Erythroblast (primary cell): ENCODE results near the gene APBB2.

Source experiments
- DNase-seq, 2 experiments: peaks; one replicate each; lab custom pipeline; 2025; lab: John Stamatoyannopoulos, UW
- GATA1 ChIP-seq: IDR thresholded peaks from 2 replicates; pipeline ENCODE4 v1.6.1; 2011; ENCODE audit warnings: low read depth, mild to moderate bottlenecking, control low read depth, low read length, moderate library complexity
- POLR2A ChIP-seq: IDR thresholded peaks from 2 replicates; pipeline ENCODE4 v1.6.1; 2011; ENCODE audit warnings: mild to moderate bottlenecking, low read length

The APBB2 gene

DNA sequence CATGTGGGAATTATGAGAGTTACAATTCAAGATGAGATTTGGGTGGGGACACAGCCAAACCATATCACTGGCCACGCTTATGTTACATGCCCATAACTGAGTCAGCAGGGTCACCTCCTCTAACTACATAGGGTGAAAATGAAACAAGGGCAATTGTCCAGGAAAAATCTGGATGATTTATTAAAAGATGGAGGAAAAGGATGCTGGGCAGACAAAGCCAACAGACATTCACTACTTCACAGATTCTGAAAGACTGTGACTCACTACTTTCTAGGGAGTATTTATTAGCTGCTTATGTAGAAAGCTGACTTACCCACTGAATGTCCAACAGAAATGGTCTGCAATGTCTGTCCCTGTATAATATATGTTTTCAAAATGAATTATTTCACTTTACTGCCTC lies 72.4 kb downstream of the APBB2 start:
- no peak for DNase-seq
- no peak for TF ChIP-seq POLR2A
- no peak for TF ChIP-seq GATA1

DNA sequence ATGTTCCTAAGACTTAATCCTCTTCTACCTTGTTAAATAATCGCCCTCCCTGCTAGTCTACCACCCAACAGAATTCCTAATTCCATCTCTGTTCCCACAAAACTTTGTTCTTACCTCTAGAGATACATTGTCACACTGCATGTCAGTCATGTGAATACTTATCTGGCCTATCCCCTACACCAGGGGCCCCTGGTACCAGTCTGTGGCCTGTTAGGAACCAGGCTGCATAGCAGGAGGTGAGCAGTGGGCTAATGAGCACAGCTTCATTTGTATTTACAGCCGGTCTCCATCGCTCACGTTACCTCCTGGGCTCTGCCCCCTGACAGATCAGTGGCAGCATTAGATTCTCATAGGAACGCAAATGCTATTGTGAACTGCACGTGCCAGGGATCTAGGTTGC lies 73.9 kb downstream of the APBB2 start:
- DNase-seq = no peak
- TF ChIP-seq GATA1 = no peak
- TF ChIP-seq POLR2A = no peak

DNA sequence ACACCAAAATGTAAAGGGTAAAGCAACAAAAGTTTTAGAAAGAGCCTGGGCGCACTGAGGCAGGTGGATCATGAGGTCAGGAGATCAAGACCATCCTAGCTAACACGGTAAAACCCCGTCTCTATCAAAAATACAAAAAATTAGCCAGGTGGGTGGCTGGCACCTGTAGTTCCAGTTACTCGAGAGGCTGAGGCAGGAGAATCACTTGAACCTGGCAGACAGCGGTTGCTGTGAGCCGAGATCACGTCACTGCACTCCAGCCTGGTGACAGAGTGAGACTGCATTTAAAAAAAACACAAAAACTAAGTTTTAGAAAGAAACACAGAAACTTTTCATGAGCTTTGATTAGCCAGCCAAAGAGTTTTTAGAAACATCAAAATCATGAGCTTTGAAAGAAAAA lies 76.5 kb downstream of the APBB2 start:
- DNase-seq = no peak
- no peak for TF ChIP-seq GATA1
- no peak for TF ChIP-seq POLR2A

DNA sequence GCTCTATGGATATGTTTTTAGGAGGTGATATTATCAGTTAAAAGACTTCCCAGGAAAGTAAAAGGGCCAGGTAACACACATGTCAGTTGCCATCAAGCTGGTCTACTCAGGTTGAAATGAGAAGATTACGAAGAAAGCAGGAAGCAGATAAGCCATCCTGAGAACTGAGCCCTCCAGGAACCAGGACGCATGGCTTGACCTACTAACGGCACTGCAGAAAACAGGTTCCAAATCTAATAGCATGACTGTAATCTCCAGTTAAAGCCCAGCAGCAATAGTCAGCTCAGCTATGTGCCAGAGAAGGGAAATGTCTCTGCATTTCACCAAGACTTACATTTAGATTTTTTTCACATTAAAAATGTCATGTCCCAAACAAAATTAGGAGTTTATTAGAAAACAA lies 77.9 kb downstream of the APBB2 start:
- TF ChIP-seq GATA1 (no peak), POLR2A (no peak)
- no peak for DNase-seq

DNA sequence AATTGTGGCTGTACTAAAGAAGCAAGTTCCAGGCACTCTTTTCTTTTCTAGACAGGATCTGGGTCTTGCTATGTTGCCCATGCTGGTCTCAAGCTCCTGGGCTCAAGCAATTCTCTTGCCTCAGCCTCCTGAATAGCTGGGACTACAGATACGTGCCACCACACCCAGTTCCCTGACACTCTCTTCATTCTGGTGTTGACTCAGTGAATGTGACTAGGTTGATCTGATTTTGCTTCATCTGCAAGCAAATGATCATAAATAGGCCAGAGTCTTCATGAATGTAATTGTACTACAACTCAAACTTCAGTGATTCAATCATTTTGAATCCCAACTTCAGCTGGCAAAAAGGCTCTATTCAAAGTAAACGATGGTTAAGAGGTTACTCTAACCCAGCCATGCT lies 78.5 kb downstream of the APBB2 start:
- no peak for TF ChIP-seq POLR2A
- no peak for TF ChIP-seq GATA1
- no peak for DNase-seq

DNA sequence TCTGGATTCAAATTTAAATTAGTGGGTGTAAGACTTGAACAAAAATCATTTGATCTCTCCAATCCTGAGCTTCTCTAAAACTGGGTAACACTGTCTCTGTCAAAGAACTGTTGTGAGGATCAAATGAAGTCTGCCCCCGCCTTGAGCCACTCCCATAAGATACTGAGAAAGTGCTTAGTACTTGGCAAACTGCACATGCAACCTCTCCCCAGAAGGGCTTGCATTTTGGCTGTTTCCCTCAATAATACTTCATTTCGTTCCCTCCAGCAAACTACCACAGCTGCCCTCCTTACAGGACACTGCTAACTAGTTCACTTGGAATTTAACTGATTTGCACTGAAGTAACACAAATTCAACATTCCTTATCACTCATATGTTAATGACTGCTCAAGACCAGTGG lies 79.8 kb downstream of the APBB2 start:
- no peak for TF ChIP-seq GATA1
- no peak for TF ChIP-seq POLR2A
- no peak for DNase-seq

DNA sequence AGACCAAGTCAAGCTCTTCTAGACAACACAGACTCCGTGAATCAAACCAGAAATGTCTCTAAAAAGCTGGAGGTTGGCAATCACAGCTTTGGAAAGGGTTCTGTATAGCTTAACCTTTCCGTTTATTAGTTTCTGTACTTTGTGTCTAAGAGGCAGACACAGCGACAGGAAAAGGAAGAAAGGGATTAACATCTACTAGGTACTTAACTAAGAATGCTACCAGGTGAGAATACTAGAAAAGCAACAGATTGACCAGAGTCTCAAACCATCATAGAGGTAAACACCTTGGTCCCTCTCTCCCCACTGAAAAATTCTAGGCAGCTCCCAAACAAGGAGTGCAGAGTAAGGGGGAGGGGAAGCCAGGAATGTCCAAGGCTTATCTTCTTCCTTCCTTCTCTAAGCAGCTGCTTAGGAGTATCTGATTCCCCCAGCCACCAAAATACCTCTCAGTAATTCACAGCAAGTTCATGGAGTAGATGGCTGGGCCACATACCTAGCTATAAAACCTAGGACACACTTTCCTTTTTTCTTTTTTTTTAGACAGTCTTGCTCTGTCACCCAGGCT lies 80.8 kb downstream of the APBB2 start:
- DNase-seq = no peak
- TF ChIP-seq POLR2A (no peak), GATA1 (no peak)

DNA sequence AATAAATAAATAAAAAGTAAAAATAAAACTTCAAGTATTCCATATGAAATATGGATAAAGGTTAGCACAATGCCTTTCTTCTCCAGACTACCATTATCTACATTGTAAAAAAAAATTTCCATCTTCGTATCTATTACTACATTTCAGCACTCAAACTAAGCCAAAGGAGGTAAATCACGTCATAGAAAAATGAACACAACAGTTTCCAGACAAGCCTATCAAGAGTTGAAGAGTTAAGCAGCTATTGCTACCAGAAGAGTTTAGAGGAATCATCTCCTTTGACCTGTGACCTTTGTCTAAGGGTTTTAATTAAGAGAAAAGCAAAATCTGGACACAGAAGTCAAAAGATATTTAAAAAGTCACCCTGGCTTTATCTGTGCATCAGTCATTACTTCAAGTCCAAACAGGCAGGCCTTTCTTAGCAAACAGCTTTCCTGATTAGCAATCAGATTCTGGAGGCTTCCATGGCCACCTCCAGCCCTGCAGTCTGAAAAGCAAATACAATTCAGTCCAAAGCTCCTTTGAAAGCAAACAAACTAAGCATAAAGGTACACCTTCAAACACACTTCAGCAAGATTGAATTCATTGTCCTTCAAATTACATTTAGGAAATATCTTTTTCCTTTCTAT lies 82.2 kb downstream of the APBB2 start:
- no peak for DNase-seq

DNA sequence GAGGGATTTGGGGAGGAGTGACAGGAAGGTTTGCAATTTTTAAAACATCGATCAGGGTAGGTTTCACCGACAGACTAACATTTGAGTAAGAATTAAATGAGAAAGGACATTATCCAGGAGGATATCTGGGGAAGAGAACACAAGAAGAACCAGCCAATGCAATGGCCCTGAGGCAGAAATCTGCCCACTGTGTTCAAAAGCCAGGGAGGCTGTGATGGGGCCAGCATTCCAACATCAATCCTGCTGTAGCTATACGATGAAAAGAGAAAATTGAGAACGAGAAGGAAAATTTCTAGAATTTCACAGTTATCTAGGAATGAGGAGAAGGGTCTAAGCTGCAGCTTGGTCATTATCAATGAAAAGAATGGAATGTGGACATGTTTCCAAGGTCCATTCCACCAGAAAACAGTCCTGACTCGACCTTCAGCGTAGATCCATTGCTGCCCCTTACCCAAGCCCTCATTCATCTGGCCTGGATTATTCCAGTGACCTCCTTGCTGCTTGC lies 84.4 kb downstream of the APBB2 start:
- TF ChIP-seq POLR2A (no peak), GATA1 (no peak)
- DNase-seq = no peak

More for the DNA sequence above, 82.2 kb downstream of the APBB2 start:
- TF ChIP-seq POLR2A (no peak), GATA1 (no peak)

DNA sequence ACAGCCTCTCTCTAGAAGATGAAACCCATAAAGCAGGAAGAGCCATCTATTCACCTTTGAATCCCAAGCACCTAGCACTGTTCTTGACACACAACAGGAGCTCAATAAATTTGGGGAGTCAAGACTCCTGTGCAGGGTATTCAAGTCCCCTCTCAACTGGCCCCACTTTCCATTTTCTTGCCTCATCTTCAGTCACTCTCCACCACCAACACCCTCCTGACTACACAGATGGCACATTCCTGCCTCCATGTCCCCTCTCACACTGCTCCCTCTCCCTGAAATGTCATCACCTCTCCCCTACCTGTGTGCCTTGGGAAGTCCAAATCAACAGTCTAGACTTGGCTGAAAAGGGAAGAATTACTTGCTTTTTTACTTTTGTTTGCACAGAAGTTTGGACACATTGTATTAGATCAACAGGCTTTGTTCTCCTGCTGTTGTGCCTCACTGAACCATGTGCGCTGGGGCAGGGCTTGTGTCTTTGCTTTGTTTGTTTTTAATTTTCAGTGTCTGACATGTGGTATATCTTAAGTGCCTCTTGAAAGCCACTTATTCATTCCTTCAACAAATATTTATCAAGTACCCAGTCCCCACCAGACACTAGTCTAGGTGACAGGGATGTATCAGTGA lies 85.1 kb downstream of the APBB2 start:
- DNase-seq = no peak
- TF ChIP-seq GATA1 = no peak
- TF ChIP-seq POLR2A = no peak

DNA sequence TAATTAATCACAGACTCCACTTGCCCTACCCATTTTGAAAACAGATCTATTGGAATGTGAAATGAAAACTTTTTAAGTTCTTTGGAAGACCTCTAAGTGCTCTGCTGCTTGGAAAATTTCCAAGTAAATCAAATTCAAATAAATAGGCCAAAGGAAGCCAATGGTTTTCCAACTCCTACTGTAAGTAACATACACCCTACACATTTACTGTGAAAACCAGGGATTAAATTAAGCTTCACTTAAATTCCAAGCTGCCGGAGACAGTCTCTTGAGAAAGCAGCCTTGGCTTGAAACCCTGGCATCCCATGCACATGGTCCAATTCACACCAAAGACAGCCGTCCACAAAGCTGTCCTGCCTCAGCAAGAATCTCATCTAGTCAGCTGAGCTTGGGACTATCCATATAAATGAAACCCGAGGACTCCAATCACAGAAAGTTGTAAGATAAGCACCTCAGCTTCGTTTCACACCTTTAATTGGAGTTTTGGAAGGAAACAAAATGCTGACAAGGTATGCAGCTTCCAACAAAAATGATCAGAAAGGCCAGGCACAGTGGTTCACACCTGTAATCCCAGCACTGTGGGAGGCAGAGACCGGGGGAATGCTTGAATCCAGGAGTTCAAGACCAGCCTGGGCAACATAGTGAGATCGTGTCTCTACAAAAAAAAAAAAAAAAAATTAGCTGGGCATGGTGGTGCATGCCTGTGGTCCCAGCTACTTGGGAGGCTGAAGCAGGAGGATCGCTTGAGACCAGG lies 88.6 kb downstream of the APBB2 start:
- DNase-seq = no peak
- TF ChIP-seq POLR2A = no peak
- TF ChIP-seq GATA1 = no peak

DNA sequence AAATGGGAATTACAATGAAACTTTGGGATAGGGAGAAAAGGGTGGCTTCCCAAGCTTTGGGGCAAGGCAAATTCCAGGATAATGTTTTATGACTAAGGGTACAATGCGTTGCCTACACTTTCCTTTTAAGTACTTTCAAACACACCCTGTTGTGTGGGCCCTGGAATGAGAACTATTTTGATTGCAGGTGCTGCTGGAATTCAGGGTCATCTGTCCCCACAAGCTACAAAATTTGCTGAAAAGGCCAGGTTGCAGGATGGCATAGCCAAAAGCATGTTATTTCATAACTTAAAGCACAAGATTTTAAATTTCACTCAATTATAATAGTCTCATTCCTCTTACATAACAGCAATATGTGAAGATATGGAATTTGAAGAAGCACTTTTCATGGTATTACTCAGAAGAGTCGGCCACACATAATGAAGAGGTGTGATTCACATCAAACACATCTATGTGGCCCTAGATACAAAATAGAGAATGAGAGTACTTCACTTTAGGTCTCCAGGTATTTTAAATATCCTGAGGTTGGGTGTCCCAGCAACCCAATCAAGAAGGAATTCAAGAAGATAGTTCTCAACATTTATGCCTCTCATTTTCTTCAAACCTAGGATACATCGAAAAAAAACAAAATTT lies 89.3 kb downstream of the APBB2 start:
- no peak for DNase-seq

DNA sequence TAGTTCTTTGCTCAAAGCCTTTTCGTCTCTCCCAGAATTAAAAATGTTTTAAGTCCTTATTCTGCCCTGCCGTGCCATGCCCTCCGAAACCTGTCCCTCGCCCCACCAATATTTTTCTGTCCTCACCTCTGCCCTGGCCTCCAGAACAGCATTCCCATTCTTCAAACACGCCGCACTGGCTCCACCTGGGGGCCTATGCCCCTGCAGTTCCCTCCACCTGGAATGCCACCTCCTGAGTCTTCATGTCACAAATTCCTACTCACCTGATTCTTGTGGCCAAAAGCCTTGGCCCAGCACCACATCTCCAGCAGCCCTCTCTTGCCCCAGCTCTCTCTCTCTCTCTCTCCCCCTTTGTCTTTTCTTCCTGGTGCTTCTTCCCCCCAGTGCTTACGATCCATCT lies 91.6 kb downstream of the APBB2 start:
- no peak for DNase-seq
- TF ChIP-seq GATA1 (no peak), POLR2A (no peak)

More for the DNA sequence above, 89.3 kb downstream of the APBB2 start:
- TF ChIP-seq GATA1 (no peak), POLR2A (no peak)
